AG04449 (cell line): Measurements from ENCODE around the gene VRK1.
A peak's percentile ranks its signal among the peaks of the same experiment; 100 is the strongest.

ENCODE experiments used
- CTCF ChIA-PET: fragments of 350-600 bp; formaldehyde crosslinking; extraction: SDS; loops from one replicate; lab custom pipeline; 2021; ENCODE audit warnings: antibody characterized with exemption; lab: Yijun Ruan, JAX
- POLR2A ChIA-PET: fragments of 400-600, 350-600 bp; formaldehyde crosslinking; extraction: SDS; loops from one replicate; lab custom pipeline; 2020; ENCODE audit warnings: antibody characterized with exemption, inconsistent platforms; lab: Yijun Ruan, JAX
- DNase-seq: peaks from one replicate; pipeline ENCODE4 v3.0.0-alpha.2; 2010; ENCODE audit warnings: low read depth, low spot score
- H3K4me3 ChIP-seq: 2 replicates; pipeline ENCODE4 v1.5.1; 2011; ENCODE audit warnings: low read depth, mild to moderate bottlenecking, control low read depth, low read length
- CTCF ChIP-seq: IDR thresholded peaks from one replicate; pipeline ENCODE4 v1.5.1; 2011; ENCODE audit warnings: mild to moderate bottlenecking, moderate library complexity, low read length, control low read depth, inconsistent platforms; ENCODE audit not compliant: insufficient read depth; ENCODE audit errors: missing control alignments

VRK1 gene

GRCh38 chr14:96847451-96847850 lies 50.3 kb downstream of the VRK1 start:
- CTCF ChIA-PET, result interaction anchor here (1.5 kb wide), 1 partner anchor 9 kb away, joined by 4 read pairs; no protein-coding TSS in a partner anchor
- DNase-seq, result no peak
- POLR2A ChIA-PET, result no interaction called here

GRCh38 chr14:96848011-96848410 lies 50.8 kb downstream of the VRK1 start:
- TF ChIP-seq CTCF, result no peak
- CTCF ChIA-PET, result interaction anchor here (1.5 kb wide), 1 partner anchor 8 kb away, joined by 4 read pairs; no protein-coding TSS in a partner anchor
- POLR2A ChIA-PET, result no interaction called here
- DNase-seq, result no peak
- no peak overlapping the region for H3K4me3 ChIP-seq

More at GRCh38 chr14:96847451-96847850, 50.3 kb downstream of the VRK1 start:
- H3K4me3 ChIP-seq, result no peak overlapping the region
- TF ChIP-seq CTCF, result no peak

- ChIA-PET POLR2A (no interaction called here), CTCF (interaction anchor here (1.4 kb wide), 1 partner anchor 10 kb away, joined by 4 read pairs; no protein-coding TSS in a partner anchor)
- no peak for DNase-seq
- H3K4me3 ChIP-seq, result no peak overlapping the region
- no peak for TF ChIP-seq CTCF
These were observed 52.6 kb downstream of the VRK1 start for GRCh38 chr14:96849733-96850132.

GRCh38 chr14:96851694-96852381 lies 54.7 kb downstream of the VRK1 start:
- POLR2A ChIA-PET, result no interaction called here
- TF ChIP-seq CTCF, result no peak
- H3K4me3 ChIP-seq, result no peak overlapping the region
- CTCF ChIA-PET, result interaction anchor here (1.0 to 3.5 kb wide), 15 partner anchors 9 to 285 kb away, joined by 3 to 40 read pairs (median 6); partner anchors contain the start of gene VRK1
- no peak for DNase-seq

GRCh38 chr14:96852823-96853422 lies 55.7 kb downstream of the VRK1 start:
- no peak overlapping the region for H3K4me3 ChIP-seq
- TF ChIP-seq CTCF, result peak; percentile 51
- DNase-seq, result peak; percentile 5
- CTCF ChIA-PET, result interaction anchor here (0.6 to 3.5 kb wide), 25 partner anchors 10 to 801 kb away, joined by 3 to 40 read pairs (median 5); partner anchors contain the start of gene VRK1
- POLR2A ChIA-PET, result no interaction called here

GRCh38 chr14:96858643-96859042 lies 61.5 kb downstream of the VRK1 start:
- ChIA-PET POLR2A (no interaction called here), CTCF (no interaction called here)
- no peak for DNase-seq
- TF ChIP-seq CTCF, result no peak
- no peak overlapping the region for H3K4me3 ChIP-seq
